Tongue (tissue), 2 donors: Measurements from ENCODE around the gene LCN1. TPM values are rescaled to one million over a fixed set of nuclear protein-coding genes. Genes with fewer than 3 reads are reported as not detected.
"Not testable (repeated sequence)": the region's sequence is repeated elsewhere in the genome, so short reads cannot be mapped to it uniquely, and the experiment has no call there.

Experiments
- DNase-seq: peaks from one replicate; pipeline ENCODE4 v3.0.0-alpha.2; 2015
- total RNA-seq: library from RNA; depleted of rRNA; stranded (reverse); fragments of >200 nt; gene quantifications from one replicate; pipeline ENCODE4 v1.2.3, GENCODE V29; 2014

Gene LCN1
- total RNA-seq, 1 donor from 2014 or later: 373 TPM

- peak; percentile 64 for DNase-seq
These were observed 16.7 kb upstream of the LCN1 start for GRCh38 chr9:135504262-135505243.

- no peak for DNase-seq
These were observed 15.6 kb upstream of the LCN1 start for GRCh38 chr9:135505406-135506187.

- DNase-seq: no peak
These were observed 14.7 kb upstream of the LCN1 start for GRCh38 chr9:135506327-135507103.

- no peak for DNase-seq
These were observed 13.9 kb upstream of the LCN1 start for GRCh38 chr9:135507104-135508035.

GRCh38 chr9:135508211-135508820, 12.9 kb upstream of the LCN1 start:
- no peak for DNase-seq

GRCh38 chr9:135509458-135509857, 11.8 kb upstream of the LCN1 start:
- no peak for DNase-seq

- DNase-seq: no peak
These were observed 9.0 kb upstream of the LCN1 start for GRCh38 chr9:135512241-135512603.

- DNase-seq: no peak
These were observed 8.3 kb upstream of the LCN1 start for GRCh38 chr9:135512904-135513303.

GRCh38 chr9:135513351-135513846, 7.8 kb upstream of the LCN1 start:
- no peak for DNase-seq

- DNase-seq: not testable (repeated sequence)
These were observed 7.3 kb upstream of the LCN1 start for GRCh38 chr9:135513906-135514305.

GRCh38 chr9:135514342-135515082, 6.7 kb upstream of the LCN1 start:
- no peak for DNase-seq

GRCh38 chr9:135515083-135515951, 5.9 kb upstream of the LCN1 start:
- DNase-seq: no peak

- no peak for DNase-seq
These were observed 4.9 kb upstream of the LCN1 start for GRCh38 chr9:135516132-135516860.

GRCh38 chr9:135517407-135517822, 3.8 kb upstream of the LCN1 start:
- no peak for DNase-seq

GRCh38 chr9:135519179-135519971, 1.9 kb upstream of the LCN1 start:
- DNase-seq: no peak

GRCh38 chr9:135521608-135522095, 412 bp downstream of the LCN1 start:
- DNase-seq: no peak
